Neural cell (in vitro differentiated cells): ENCODE measurements around the gene CLTRN.

Experiments
- EP300 ChIP-seq: fragments of 450-650 bp; conservative IDR thresholded peaks from 2 replicates; pipeline ENCODE4 v1.6.1; 2014; ENCODE audit warnings: antibody characterized with exemption, mild to moderate bottlenecking, moderate library complexity; ENCODE audit not compliant: poor library complexity, severe bottlenecking
- EZH2 ChIP-seq: fragments of 200-600, 300-800 bp; shearing (Covaris generic), sonication (generic); IDR thresholded peaks from 2 replicates; pipeline ENCODE4 v1.6.1; 2014; ENCODE audit warnings: antibody characterized with exemption, low read length, borderline replicate concordance, mild to moderate bottlenecking; ENCODE audit not compliant: insufficient read depth, poor library complexity, severe bottlenecking
- POLR2AphosphoS5 ChIP-seq: IDR thresholded peaks from 2 replicates; pipeline ENCODE4 v1.6.1; 2012
- TAF1 ChIP-seq: IDR thresholded peaks from 2 replicates; pipeline ENCODE4 v1.6.1; 2012; ENCODE audit warnings: low read depth
- TF ChIP-seq, protein P1 (sequence below): fragments of 450-650 bp; IDR thresholded peaks from 2 replicates; pipeline ENCODE4 v1.5.1; 2014; ENCODE audit warnings: antibody characterized with exemption, mild to moderate bottlenecking, moderate library complexity; ENCODE audit not compliant: poor library complexity, severe bottlenecking

DNA sequence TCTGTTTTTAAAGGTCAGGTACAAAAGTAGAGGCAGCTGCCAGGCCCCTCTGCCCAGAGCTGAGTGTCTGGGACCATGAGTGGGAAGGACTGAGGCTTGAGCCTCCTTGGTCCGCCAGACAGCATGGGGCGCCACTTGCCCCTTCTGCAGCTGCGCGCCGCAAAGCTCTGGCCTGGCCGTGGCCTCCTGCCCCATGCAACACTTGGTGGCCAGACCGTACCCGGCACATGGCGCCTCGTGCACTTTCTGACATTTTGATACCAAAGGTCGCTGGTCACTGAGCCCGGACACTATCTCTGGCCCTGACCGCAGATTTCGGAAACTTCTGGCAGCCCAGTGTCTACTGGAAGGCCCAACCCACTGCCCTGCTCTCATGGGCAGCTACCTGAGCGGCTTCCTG lies 18.6 kb downstream of the CLTRN start:
- TF ChIP-seq, protein P1, sequence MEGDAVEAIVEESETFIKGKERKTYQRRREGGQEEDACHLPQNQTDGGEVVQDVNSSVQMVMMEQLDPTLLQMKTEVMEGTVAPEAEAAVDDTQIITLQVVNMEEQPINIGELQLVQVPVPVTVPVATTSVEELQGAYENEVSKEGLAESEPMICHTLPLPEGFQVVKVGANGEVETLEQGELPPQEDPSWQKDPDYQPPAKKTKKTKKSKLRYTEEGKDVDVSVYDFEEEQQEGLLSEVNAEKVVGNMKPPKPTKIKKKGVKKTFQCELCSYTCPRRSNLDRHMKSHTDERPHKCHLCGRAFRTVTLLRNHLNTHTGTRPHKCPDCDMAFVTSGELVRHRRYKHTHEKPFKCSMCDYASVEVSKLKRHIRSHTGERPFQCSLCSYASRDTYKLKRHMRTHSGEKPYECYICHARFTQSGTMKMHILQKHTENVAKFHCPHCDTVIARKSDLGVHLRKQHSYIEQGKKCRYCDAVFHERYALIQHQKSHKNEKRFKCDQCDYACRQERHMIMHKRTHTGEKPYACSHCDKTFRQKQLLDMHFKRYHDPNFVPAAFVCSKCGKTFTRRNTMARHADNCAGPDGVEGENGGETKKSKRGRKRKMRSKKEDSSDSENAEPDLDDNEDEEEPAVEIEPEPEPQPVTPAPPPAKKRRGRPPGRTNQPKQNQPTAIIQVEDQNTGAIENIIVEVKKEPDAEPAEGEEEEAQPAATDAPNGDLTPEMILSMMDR, result no peak
- TF ChIP-seq EP300 (no peak), POLR2AphosphoS5 (no peak), EZH2 (no peak), TAF1 (no peak)
